Erythroblast (primary cell): ENCODE measurements around the gene TAOK1.

ENCODE experiments used
- GATA1 ChIP-seq: IDR thresholded peaks from 2 replicates; pipeline ENCODE4 v1.6.1; 2011; ENCODE audit warnings: low read depth, mild to moderate bottlenecking, control low read depth, low read length, moderate library complexity
- POLR2A ChIP-seq: IDR thresholded peaks from 2 replicates; pipeline ENCODE4 v1.6.1; 2011; ENCODE audit warnings: mild to moderate bottlenecking, low read length

DNA sequence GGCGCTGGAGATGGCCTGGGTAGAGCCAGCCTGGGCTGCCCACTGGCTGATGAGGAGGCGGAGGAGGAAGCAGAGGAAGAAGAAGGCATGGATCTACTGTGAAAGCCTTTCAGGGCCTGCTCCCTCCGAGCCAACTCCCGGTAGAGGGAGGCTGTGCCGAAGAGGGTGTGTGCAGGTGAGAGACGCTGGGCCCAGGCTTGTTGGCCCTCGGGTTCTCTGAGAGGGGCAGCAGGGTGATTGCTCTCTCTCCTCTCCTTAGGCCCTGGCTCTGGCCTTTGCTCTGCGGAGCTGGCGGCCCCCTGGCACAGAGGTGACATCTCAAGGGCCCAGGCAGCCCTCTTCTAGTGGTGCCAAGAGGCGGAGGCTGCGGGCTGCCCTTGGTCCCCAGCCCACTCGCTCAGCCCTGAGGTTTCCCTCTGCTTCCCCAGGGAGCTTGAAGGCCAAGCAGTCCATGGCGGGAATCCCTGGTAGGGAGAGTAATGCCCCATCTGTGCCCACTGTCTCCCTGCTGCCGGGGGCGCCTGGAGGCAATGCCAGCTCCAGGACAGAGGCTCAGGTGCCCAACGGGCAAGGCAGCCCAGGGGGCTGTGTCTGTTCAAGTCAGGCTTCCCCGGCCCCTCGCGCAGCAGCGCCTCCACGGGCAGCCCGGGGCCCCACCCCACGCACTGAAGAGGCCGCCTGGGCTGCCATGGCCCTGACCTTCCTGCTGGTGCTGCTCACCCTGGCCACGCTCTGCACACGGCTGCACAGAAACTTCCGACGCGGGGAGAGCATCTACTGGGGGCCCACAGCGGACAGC is 181.9 kb downstream of the TAOK1 start:
- TF ChIP-seq POLR2A (no peak), GATA1 (no peak)
